Adrenal gland (tissue), 5 donors: ENCODE results near the gene PCNX4.

Source experiments
- POLR2A ChIP-seq, 2 donors: fragments of 450-650 bp; IDR thresholded peaks; one replicate each; pipeline ENCODE4 v1.6.1; 2017; ENCODE audit warnings: antibody characterized with exemption in 2 of 2, mild to moderate bottlenecking in 2 of 2, moderate library complexity in 1 of 2
- TF ChIP-seq, protein P1 (sequence below), 6 experiments: fragments of 450-650 bp in 4 of 6; fragments of 200-600 bp in 2 of 6; sonication (generic) in 1 of 6; IDR thresholded peaks; 1 replicate in 5 of 6; 2 replicates in 1 of 6; pipeline versions ENCODE4 v1.5.1 to v1.8.0; 2016 to 2021; ENCODE audit warnings: antibody characterized with exemption in 6 of 6, mild to moderate bottlenecking in 2 of 6, moderate library complexity in 1 of 6
- donor health status: DM: no; HTN: no; CAD: no.

GRCh38 chr14:60188115-60188514 lies 96.4 kb downstream of the PCNX4 start:
- TF ChIP-seq, protein P1, sequence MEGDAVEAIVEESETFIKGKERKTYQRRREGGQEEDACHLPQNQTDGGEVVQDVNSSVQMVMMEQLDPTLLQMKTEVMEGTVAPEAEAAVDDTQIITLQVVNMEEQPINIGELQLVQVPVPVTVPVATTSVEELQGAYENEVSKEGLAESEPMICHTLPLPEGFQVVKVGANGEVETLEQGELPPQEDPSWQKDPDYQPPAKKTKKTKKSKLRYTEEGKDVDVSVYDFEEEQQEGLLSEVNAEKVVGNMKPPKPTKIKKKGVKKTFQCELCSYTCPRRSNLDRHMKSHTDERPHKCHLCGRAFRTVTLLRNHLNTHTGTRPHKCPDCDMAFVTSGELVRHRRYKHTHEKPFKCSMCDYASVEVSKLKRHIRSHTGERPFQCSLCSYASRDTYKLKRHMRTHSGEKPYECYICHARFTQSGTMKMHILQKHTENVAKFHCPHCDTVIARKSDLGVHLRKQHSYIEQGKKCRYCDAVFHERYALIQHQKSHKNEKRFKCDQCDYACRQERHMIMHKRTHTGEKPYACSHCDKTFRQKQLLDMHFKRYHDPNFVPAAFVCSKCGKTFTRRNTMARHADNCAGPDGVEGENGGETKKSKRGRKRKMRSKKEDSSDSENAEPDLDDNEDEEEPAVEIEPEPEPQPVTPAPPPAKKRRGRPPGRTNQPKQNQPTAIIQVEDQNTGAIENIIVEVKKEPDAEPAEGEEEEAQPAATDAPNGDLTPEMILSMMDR (IDR thresholded peaks at IDR 0.05), result no peak
- no peak for TF ChIP-seq POLR2A (IDR thresholded peaks at IDR 0.05)
